Medulla oblongata (tissue), 1 donor: ENCODE results near the gene BICC1.

Experiments
- DNase-seq: peaks from one replicate; pipeline ENCODE4 v3.0.0-alpha.2; 2015; ENCODE audit errors: extremely low spot score

Gene BICC1

DNA sequence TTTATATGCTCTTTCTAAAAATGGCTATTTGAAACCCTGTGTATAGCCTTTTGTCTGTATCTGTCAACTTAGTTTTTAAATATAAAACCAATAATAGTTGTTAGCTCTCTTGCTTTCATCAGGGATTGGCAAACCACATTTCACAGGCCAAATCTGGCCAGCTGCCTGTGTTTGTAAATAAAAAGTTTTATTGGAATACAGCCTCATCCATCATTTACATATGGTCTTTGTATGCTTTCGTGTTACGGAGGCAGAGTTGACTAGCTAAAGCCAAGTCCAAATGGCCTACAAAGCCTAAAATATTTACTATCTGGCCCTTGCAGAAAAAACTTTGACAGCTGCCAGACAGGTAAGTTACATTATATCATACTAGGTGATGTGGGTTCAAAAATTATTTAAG lies 235.0 kb downstream of the BICC1 start:
- DNase-seq, result no peak

DNA sequence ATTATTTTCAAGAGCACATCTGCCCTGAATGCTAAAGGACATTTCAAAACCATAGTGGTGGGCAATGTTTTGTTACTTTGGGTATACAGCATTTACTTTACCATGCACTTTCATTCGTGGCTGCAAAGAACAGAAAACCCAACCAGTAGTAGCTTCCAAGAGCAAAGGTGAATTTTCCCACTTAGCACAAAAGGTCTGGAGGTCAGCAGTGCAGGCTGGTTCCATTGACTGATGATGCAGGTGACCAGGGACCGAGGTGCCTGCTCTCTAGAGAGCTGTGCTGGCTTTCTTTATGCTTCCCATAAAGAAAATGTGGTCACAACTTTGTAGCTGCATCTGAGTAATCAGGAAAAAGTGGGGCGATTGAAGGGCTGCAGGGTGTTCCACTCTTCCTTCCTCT lies 240.0 kb downstream of the BICC1 start:
- no peak for DNase-seq

DNA sequence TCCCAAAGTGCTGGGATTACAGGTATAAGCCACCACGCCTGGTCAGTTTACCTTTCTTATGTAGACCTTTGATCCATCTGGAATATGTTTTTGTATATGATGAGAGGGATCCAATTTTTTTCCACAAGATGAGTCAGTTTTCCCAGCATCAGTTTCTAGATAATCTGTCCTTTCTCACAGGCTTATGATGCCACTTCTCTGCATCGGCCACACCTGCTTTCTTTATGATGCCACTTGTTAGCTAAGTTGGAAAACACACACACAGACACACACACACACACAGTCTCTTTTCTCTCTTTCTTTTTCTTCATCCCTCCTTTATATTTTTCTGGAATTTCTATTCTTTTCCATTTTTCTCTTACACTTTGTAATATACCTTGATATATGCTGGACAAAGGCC lies 240.8 kb downstream of the BICC1 start:
- no peak for DNase-seq

DNA sequence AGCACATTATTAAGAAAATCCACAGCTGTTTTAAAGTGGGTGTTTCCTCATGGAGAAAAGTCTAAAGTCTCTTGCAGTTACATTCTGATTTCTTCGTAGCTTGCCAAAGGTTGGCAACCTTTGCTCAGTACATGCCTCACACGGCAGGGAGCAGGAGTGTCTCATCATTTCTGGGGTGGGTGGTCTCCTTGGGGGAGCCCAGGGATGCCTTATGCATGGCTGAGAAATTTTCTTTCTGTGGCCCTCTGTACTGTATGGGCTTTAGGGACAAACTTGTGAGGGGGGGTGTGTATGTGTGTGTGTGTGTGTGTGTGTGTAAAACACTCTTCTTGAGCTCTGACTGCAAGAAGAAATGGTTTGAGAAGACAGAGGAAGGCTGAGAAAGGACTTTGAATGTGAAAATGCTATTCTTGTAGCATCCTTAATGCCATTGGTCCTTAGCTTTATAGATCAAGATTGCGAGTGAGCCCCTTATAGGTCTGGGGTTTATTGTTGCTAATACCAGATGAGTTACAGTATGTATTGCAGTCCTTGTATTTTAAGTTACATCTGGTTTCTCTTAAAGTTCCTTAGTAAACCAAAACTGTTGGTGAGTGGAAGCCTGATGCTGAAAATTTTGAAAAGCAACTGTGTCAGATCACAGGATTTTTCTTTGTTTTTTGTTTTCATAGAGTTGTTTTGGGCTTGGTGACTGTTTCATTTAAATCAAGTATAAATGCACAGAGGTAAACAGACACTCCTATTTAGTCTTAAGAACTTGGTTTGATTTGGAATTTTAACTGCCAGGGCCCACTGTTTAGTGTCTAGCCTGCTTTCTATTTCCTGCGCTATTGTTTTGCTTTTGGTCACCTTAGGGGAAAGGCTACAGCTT lies 242.0 kb downstream of the BICC1 start:
- no peak for DNase-seq

DNA sequence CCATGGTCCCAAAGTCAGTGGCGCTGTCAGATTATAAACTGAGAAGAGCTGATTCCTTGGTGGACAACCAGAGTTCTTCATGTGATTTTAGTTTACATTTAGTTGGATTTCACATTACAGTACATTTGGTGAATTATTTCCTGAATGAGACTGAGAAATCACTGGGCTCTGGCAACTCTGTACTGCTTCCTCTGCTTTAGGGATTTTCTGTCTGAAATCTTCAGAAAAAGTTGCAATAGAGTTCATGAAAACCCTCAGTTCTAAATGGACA lies 242.6 kb downstream of the BICC1 start:
- DNase-seq, result no peak

GRCh38 chr10:58755677-58756076 lies 243.0 kb downstream of the BICC1 start:
- no peak for DNase-seq

GRCh38 chr10:58756130-58756719 lies 243.6 kb downstream of the BICC1 start:
- no peak for DNase-seq

- DNase-seq, result no peak
Measured at GRCh38 chr10:58757352-58758065, 244.8 kb downstream of the BICC1 start.

- DNase-seq, result no peak
Measured at GRCh38 chr10:58758321-58758720, 245.6 kb downstream of the BICC1 start.

- no peak for DNase-seq
Measured at GRCh38 chr10:58764087-58764747, 251.5 kb downstream of the BICC1 start.

DNA sequence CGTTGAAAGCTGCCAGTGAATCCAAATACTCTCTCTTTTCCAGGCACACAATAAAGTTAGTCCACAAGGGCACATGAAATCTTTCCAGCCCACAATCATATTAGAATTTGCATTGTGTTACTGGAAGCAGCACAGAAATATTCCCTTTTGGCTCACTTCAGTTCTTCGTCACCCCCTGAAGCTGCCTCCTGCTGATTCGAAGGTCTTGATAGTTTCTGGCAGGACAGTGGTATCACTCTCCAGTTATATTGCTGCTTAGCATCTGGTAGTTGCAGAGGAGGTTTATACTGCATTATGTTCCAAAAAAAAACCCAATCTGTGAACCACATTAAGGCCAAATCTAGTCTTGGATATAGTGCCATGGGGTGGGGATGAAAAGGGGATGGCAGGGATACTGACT lies 253.2 kb downstream of the BICC1 start:
- no peak for DNase-seq

DNA sequence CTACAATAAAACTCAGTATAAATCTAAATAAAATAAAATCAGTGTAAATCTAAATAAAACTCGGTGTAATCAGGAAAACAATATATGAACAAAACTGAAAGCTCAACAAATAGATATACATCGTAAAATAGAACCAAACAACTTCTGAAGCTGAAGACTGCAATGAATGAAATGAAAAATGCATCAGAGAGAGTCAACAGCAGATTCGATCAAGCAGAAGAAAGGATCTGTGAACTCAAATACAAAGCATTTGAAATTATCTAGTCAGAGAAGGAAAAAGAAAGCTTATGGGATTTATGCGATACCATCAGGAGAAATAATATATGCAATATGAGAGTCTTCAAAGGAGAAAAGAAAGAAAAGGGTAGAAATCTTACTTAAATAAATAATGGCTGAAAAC lies 255.0 kb downstream of the BICC1 start:
- no peak for DNase-seq

DNA sequence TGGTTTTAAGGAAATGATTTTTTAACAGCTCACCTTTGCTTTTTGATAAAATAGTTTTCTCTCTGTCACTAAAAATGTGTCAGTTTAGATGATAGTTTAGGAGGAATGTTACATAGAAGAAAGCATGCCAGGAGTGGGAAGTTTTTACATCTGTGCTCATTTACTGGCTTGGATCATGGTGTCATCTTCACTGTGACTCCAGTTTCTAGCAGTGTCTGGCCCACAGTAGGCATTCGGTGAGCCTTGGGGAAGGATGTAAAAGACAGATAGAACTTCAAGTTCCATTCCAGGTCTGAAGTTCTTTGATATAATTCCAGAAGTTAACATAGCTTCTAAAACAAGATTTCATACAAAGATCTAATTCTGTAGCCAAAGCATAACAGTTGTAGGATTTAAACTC lies 259.2 kb downstream of the BICC1 start:
- DNase-seq, result no peak

GRCh38 chr10:58772758-58773157 lies 260.1 kb downstream of the BICC1 start:
- DNase-seq, result no peak

- DNase-seq, result peak; percentile 22
Measured at GRCh38 chr10:58773341-58773740, 260.7 kb downstream of the BICC1 start.

DNA sequence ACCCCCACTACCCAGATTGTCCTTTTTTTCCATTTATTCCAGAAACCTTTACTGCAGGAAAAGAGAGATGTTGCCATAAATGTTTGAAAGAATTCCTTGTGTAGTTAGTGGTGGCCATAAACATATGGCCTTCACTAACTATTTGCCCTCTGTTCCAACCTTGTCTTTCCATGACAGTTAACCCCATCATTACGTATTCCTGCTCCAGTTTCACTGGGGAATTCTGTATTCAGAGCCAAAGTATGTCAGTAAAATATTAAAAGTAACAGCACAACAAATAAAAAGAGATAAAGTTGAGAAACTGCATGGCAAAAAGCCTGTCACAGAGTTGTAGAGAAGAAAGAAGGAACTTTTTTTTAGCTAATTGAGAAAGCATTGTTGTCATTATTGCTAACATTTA lies 261.3 kb downstream of the BICC1 start:
- no peak for DNase-seq

DNA sequence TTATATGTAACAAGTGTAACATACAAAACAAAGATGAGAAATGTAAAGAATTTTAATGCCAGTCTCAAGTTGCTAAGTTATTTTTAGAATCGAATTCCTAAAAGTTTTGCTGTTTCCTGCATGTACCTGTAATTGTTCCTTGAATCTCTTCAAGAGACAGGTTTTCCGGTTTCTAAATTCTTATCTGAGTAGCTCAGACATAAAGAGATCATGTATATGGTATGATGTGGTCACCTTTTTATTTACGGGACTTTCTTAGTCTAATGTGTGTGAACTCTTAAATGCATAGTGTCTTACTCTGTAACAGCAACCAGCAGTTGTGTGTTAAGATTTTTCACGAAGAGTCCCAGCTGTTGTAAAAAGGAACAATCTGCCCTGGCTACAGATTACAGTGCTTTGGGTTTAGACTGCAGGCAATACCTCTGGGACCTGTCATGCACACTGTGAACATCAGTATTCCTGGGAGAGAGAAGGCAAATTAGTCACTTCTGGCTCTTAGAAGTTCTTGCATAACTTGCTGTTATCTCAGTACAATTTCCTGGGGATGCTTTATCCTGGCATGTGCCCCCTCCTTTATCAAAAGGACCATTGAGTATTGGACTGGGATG lies 263.4 kb downstream of the BICC1 start:
- DNase-seq, result no peak

DNA sequence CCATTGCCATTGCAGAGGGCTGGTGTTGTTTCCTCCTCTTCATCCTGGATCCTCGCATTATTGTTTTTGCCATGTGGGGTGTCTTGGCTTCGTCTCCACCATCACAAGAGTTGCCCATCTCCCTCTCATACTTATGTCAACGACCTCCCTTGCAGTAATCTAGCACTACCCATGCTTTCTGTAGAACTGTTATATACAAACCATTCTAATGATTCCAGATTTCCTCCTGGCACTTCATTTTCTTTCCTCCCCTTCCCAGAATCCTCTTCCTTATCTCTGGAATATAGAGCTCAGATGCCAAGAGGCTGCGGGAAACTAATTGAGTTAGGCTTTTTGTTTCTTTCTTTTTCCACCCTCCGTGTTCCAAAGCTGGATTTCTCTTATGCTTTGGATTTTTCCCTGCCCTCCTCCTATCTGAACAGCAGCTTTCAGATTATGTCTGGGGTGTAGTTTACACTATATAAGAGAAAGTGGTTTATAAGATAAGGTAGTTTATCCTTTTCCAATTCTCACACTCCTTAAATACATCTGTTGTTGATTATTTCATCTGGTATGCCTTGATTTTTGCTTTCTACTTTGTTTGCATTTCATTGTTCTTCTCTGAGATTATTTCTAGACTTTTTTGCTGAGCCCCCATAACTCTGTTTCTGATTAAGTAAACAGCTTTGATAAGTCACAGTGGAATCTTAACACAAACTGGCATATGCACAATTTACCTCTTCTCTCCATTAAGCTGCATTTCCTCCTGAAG lies 264.1 kb downstream of the BICC1 start:
- DNase-seq, result no peak

DNA sequence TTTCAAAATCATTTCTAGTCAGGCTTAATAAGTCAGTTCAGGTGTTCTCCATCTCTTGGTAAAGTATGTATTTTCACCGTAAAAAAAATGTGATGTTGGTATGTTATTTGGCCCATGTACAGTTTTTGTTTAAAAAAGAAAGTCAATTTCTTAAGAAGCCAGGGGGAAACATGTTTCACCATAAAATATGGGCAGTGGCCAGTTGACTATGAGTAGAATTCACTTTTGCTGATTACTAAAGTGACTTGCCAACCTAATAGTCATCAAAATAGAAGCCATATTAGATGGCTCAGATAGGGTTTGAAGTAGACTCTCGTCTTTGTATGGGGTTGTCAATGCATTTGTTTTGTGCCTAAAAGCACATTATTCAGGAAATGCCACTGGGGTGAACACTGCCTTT lies 266.3 kb downstream of the BICC1 start:
- no peak for DNase-seq

GRCh38 chr10:58779594-58779993 lies 266.9 kb downstream of the BICC1 start:
- DNase-seq, result no peak

- DNase-seq, result no peak
Measured at GRCh38 chr10:58780476-58780875, 267.8 kb downstream of the BICC1 start.
